Fibroblast of villous mesenchyme (primary cell): ENCODE data around the gene CABP7. TPM values are rescaled to one million over a fixed set of nuclear protein-coding genes. Genes with fewer than 3 reads are reported as not detected.

Experiments used
- DNase-seq: peaks from one replicate; pipeline ENCODE4 v3.0.0-alpha.2; 2010; ENCODE audit warnings: low read depth
- H3K4me3 ChIP-seq: 2 replicates; pipeline ENCODE4 v1.5.1; 2011; ENCODE audit warnings: low read depth, mild to moderate bottlenecking, low read length
- total RNA-seq: library from RNA; depleted of rRNA; stranded (reverse); fragments of >200 nt; gene quantifications from 2 replicates; pipeline ENCODE4 v1.2.3, GENCODE V29; 2012
- TF ChIP-seq, protein P1 (sequence below): IDR thresholded peaks from 2 replicates; pipeline ENCODE4 v1.5.1; 2012; ENCODE audit warnings: low read depth, mild to moderate bottlenecking, low read length; ENCODE audit not compliant: insufficient read depth

CABP7 gene
- under 0.01 TPM in 1 of 2 replicates, not detected in the other for total RNA-seq

DNA sequence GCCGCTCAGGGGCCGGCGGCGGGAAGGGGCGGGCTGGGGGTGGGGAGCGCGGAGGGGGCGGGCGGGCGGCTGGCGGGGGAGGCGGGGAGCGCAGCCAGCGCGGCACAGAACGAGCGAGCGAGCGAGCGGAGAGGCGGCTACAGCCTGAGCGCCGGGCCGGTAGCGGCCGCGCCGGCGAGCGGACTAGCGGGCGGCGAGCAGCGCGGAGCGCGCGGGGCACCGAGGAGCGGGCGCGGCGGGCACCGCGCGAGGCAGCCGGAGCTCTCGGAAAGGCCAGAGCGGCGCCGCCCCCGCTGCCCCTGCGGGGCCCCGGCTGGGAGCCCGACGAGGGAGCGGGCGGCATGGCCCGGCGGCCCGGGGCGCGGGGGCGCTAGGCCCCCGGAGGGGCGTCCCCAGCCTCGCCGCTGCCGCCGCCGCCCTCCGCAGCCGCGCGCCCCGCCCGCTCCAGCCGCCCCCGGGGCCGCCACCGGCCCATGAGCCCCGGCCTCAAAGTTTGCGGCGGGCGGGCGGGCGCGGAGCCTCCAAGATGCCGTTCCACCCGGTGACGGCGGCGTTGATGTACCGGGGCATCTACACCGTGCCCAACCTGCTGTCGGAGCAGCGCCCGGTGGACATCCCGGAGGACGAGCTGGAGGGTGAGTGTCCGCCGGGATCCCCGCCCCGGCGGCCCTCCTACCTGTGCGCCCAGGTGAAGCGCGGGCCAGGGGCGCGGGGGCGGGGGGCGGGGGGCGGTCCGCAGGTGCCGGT lies at the start of gene CABP7:
TSS of gene CABP7 (plus strand) at position 105 of the 747 bp plus-strand sequence. CDS start at position 527, 422 bp downstream.
- TF ChIP-seq, protein P1, sequence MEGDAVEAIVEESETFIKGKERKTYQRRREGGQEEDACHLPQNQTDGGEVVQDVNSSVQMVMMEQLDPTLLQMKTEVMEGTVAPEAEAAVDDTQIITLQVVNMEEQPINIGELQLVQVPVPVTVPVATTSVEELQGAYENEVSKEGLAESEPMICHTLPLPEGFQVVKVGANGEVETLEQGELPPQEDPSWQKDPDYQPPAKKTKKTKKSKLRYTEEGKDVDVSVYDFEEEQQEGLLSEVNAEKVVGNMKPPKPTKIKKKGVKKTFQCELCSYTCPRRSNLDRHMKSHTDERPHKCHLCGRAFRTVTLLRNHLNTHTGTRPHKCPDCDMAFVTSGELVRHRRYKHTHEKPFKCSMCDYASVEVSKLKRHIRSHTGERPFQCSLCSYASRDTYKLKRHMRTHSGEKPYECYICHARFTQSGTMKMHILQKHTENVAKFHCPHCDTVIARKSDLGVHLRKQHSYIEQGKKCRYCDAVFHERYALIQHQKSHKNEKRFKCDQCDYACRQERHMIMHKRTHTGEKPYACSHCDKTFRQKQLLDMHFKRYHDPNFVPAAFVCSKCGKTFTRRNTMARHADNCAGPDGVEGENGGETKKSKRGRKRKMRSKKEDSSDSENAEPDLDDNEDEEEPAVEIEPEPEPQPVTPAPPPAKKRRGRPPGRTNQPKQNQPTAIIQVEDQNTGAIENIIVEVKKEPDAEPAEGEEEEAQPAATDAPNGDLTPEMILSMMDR, result no peak
- H3K4me3 ChIP-seq, result no peak within 1 kb of the TSS
- no peak for DNase-seq

DNA sequence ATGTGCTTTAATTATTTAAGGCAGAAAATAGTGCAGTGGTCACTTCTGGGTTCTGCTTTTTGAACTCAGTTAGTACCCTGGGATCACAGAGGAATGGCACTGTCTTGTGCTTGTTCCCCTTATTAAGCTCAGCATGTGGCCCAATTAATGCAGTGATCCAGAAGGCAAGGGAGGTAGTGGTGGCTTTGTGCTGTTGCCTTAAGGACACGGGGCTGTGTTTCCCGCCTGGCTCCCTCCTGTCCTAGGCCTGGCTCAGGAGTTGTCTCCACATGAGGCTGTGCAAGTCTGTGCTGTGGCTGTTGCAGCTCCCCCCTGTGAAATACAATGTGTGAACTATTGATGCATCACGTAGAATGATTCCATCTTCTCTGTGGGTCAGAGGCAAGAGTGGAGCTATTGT lies 49.2 kb upstream of the CABP7 start:
- TF ChIP-seq, protein P1, result no peak
- no peak for DNase-seq
- H3K4me3 ChIP-seq, result no peak overlapping the region

DNA sequence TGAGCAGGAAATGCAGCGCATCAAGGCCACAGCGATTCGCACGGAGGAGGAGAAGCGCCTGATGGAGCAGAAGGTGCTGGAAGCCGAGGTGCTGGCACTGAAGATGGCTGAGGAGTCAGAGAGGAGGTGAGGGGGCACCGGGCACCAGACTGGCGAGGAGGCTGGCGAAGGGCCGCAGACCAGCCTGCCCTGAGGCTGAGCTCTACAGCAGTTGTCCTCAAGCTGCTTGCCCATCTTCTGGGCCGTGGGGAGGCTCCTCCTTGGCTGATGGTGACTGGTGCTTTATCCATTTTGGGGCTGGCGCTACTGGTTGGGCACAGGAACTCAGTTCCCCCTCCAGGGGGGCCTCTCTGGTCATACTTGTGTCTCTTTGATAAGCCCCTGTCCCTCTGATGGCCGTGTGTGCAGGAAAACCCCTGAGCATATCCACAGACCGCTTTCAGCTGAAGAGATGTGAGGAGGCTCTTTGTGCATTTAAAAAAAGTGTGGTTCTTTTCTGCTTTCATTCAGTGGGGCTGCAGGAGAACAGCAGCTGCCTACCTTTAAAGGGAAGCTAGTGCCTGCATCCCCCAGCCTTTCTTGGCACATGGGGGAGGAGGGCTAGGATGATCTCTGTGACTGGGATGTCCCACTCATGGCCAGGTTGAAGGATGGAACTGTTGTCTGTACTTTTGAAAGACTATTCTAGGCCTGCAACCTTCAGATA lies 46.3 kb upstream of the CABP7 start:
- no peak overlapping the region for H3K4me3 ChIP-seq
- TF ChIP-seq, protein P1, result no peak
- no peak for DNase-seq

DNA sequence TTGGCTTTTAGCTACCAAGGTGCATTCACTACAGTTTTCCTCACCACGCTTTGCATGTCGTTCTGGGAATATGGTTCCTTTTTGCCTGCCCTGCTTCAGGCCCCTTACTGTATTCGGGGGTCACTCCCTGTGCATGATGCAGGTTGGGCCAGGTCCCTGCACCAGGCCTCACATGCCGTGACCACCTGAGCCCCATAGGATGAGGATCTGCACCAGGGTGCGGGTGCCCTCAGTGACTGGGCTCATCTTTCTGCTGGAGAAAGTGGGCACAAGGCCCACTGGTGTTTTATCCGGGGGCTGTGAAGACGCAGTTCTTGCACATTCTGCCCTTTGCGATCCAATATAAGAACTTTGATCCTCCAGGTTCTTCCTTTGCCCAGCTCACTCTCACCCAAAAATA lies 45.7 kb upstream of the CABP7 start:
- no peak for DNase-seq
- TF ChIP-seq, protein P1, result no peak
- no peak overlapping the region for H3K4me3 ChIP-seq

DNA sequence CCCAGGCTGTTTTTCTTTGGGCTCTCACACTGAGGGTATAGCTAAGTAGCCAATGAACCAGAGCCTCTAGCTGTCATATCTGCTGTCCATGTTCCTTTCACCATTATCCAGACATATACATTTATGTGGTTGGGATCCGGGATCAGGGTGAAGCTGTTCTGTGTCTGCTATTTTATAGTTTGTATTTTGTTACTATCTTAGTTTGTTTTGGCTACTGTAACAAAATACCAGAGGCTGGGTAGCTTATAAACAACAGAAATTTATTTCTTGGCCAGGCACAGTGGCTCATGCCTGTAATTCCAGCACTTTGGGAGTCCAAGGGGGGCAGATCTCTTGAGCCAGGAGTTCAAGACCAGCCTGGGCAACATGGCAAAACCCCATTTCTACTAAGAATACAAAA lies 40.5 kb upstream of the CABP7 start:
- H3K4me3 ChIP-seq, result no peak overlapping the region
- DNase-seq, result peak; percentile 43
- TF ChIP-seq, protein P1, result no peak

DNA sequence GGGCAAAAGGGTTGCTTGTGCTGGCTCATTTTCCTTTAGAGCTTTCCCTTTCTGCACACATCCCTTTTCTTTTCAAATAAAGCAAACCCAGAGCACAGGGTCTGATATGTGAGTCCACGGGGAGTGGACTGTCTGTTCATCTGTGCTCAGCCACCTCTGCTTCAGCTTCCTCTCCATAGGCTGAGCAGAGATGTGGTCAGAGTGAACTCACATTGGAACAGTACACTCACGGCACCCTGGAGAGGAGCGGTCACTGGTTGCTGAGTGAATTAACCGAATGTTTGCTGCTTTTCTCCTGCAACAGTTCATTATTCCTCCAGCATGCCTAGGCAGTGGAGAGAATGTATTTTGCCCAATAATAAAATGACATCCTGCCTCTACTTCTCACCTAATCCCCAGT lies 36.3 kb upstream of the CABP7 start:
- no peak for DNase-seq
- TF ChIP-seq, protein P1, result no peak
- H3K4me3 ChIP-seq, result no peak overlapping the region

DNA sequence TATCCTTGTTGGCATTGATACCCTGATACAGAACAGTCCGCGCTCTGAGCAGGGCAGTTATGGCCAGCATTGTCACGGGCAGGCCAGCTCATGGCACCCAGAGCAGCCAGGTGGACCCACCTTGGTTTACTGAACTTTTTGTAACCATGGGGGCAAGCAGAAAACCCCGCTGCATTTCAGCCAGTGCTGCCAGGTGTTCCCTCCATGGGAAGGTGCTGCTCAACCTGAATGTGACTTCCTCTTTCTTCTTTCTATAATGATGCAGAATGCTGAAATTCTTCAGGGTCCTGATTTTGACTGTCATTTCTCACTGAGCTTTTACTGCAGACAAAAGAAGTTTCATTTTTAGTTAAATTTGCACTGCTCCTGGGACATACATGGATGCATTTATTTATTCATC lies 35.6 kb upstream of the CABP7 start:
- TF ChIP-seq, protein P1, result no peak
- no peak overlapping the region for H3K4me3 ChIP-seq
- DNase-seq, result no peak
